ENCODE data around the gene NOS2. TPM values are rescaled to one million over a fixed set of nuclear protein-coding genes. Genes with fewer than 3 reads are reported as not detected.
"Not testable (repeated sequence)": the region's sequence is repeated elsewhere in the genome, so short reads cannot be mapped to it uniquely, and the experiment has no call there.

NOS2 gene
- polyA plus RNA-seq, 1 experiment, result 0.02 TPM

GRCh38 chr17:27748360-27748825 is 51.9 kb downstream of the NOS2 start:
- no peak overlapping the region for H3K4me3 ChIP-seq (ENCODE audit: low read depth, low read length)
- TF ChIP-seq CTCF (IDR thresholded peaks at IDR 0.05; ENCODE audit: insufficient read depth, low read depth, low read length), result no peak
- no peak for DNase-seq (ENCODE audit: low read depth)
- ChIA-PET POLR2A (no interaction called here), CTCF (interaction anchor here (1.0 to 1.6 kb wide), 2 partner anchors 11 to 20 kb away, joined by 3 to 4 read pairs; no protein-coding TSS in a partner anchor)
- no peaks in the 10 kb centered on the region for H3K36me3 ChIP-seq (ENCODE audit: control insufficient read depth, insufficient read depth, low read length)
- no peaks in the 10 kb centered on the region for H3K27me3 ChIP-seq (ENCODE audit: control insufficient read depth, insufficient read depth, low read length)

- peak; percentile 38; the same call in 1 of the 2 replicates for TF ChIP-seq CTCF (IDR thresholded peaks at IDR 0.05; ENCODE audit: insufficient read depth, low read depth, low read length)
- H3K27me3 ChIP-seq (ENCODE audit: control insufficient read depth, insufficient read depth, low read length), result no peaks in the 10 kb centered on the region
- POLR2A ChIA-PET, result no interaction called here
- no peaks in the 10 kb centered on the region for H3K36me3 ChIP-seq (ENCODE audit: control insufficient read depth, insufficient read depth, low read length)
- no peak for DNase-seq (ENCODE audit: low read depth)
- no peak overlapping the region for H3K4me3 ChIP-seq (ENCODE audit: low read depth, low read length)
- CTCF ChIA-PET, result interaction anchor here (1.0 to 1.2 kb wide), 2 partner anchors 8 to 20 kb away, joined by 3 to 4 read pairs; no protein-coding TSS in a partner anchor
Measured at GRCh38 chr17:27747462-27748359, 52.6 kb downstream of the NOS2 start.

- H3K27me3 ChIP-seq (ENCODE audit: control insufficient read depth, insufficient read depth, low read length), result no peaks in the 10 kb centered on the region
- ChIA-PET CTCF (interaction anchor here (1.2 kb wide), 1 partner anchor 9 kb away, joined by 4 read pairs; no protein-coding TSS in a partner anchor), POLR2A (no interaction called here)
- no peak overlapping the region for H3K4me3 ChIP-seq (ENCODE audit: low read depth, low read length)
- no peak for DNase-seq (ENCODE audit: low read depth)
- no peaks in the 10 kb centered on the region for H3K36me3 ChIP-seq (ENCODE audit: control insufficient read depth, insufficient read depth, low read length)
- no peak for TF ChIP-seq CTCF (IDR thresholded peaks at IDR 0.05; ENCODE audit: insufficient read depth, low read depth, low read length)
Measured at GRCh38 chr17:27746881-27747280, 53.4 kb downstream of the NOS2 start.

- DNase-seq (ENCODE audit: low read depth); H3K36me3 ChIP-seq (ENCODE audit: control insufficient read depth, insufficient read depth, low read length); H3K4me3 ChIP-seq (ENCODE audit: low read depth, low read length); H3K27me3 ChIP-seq (ENCODE audit: control insufficient read depth, insufficient read depth, low read length); CTCF ChIA-PET; POLR2A ChIA-PET: not testable (repeated sequence)
Measured at GRCh38 chr17:27746320-27746719, 54.0 kb downstream of the NOS2 start.

GRCh38 chr17:27745207-27745830 is 55.0 kb downstream of the NOS2 start:
- H3K36me3 ChIP-seq (ENCODE audit: control insufficient read depth, insufficient read depth, low read length); DNase-seq (ENCODE audit: low read depth); POLR2A ChIA-PET; CTCF ChIA-PET; H3K27me3 ChIP-seq (ENCODE audit: control insufficient read depth, insufficient read depth, low read length); H3K4me3 ChIP-seq (ENCODE audit: low read depth, low read length): not testable (repeated sequence)

GRCh38 chr17:27743281-27743885 is 56.9 kb downstream of the NOS2 start:
- Histone ChIP-seq H3K4me3 (ENCODE audit: low read depth, low read length) (no peak overlapping the region), H3K36me3 (ENCODE audit: control insufficient read depth, insufficient read depth, low read length) (no peaks in the 10 kb centered on the region), H3K27me3 (ENCODE audit: control insufficient read depth, insufficient read depth, low read length) (no peaks in the 10 kb centered on the region; the same call in 1 of the 2 replicates)
- TF ChIP-seq CTCF (IDR thresholded peaks at IDR 0.05; ENCODE audit: insufficient read depth, low read depth, low read length), result no peak
- ChIA-PET CTCF (no interaction called here), POLR2A (no interaction called here)
- DNase-seq (ENCODE audit: low read depth), result no peak
